ENCODE measurements around the gene KLF15. TPM values are rescaled to one million over a fixed set of nuclear protein-coding genes. Genes with fewer than 3 reads are reported as not detected.

KLF15 gene
- total and polyA plus RNA-seq, 9 of the 15 experiments (the other 6 are each of a cell fraction or from before 2014, with no cell fraction given): 0.08 to 4.8 (median 1.2) TPM

- H2AFZ ChIP-seq (ENCODE audit: low read depth, low read length): no peak overlapping the region
- WGBS (ENCODE audit: insufficient coverage, low coverage, missing lambda C conversion rate): under 1% methylated on average over 9 of the region's 12 CpGs
- H3K4me2 ChIP-seq (ENCODE audit: insufficient read depth, low read length): no peak overlapping the region
- intact Hi-C loops (cut with micrococcal nuclease): no loop called here
- H3K36me3 ChIP-seq (ENCODE audit: control insufficient read depth, insufficient read depth, low read length): no peaks in the 10 kb centered on the region
- in situ Hi-C loops (cut with MboI): no loop called here
- no peak overlapping the region for H3K4me3 ChIP-seq
- POLR2A ChIA-PET: no interaction called here
- no peak overlapping the region for H3K27ac ChIP-seq (ENCODE audit: extremely low read depth, low read depth, low read length)
- no TSS peak for BruUV-seq (replicated peaks)
- H3K9me1 ChIP-seq (ENCODE audit: control insufficient read depth, insufficient read depth, low read length): no peaks in the 10 kb centered on the region
- H3K4me1 ChIP-seq (replicated peaks in 1 of 2; ENCODE audit: control insufficient read depth in 2 of 2, insufficient read depth in 2 of 2, low read length in 2 of 2): no peaks in the 10 kb centered on the region
- H3K27me3 ChIP-seq (ENCODE audit: control insufficient read depth in 2 of 2, insufficient read depth in 2 of 2, low read length in 2 of 2): peaks cover 0 to 38% of the 10 kb centered on the region in 2 experiments; a peak in 4 of 5 replicates
- H3K79me2 ChIP-seq (ENCODE audit: control insufficient read depth, insufficient read depth, low read length): no peaks in the 10 kb centered on the region
- TF ChIP-seq SAFB (IDR thresholded peaks at IDR 0.05; ENCODE audit: borderline replicate concordance, low read depth, low read length): no peak
- no peaks in the 10 kb centered on the region for H3K9me3 ChIP-seq (replicated peaks; ENCODE audit: control insufficient read depth, insufficient read depth, low read depth, low read length)
- DNase-seq (ENCODE audit: extremely low read depth in 1 of 4, low spot score in 3 of 4) (no peak), FAIRE-seq (no peak), ATAC-seq (no peak)
- no peak overlapping the region for H3K9ac ChIP-seq (ENCODE audit: insufficient read depth in 1 of 2, low read depth in 2 of 2, low read length in 2 of 2)
- H4K20me1 ChIP-seq (replicated peaks; ENCODE audit: control insufficient read depth, insufficient read depth, low read length): no peaks in the 10 kb centered on the region
- CTCF ChIA-PET (ENCODE audit: low intra/inter-chr PET ratio): no interaction called here
Observed at GRCh38 chr3:126316031-126316461, 41.2 kb downstream of the KLF15 start.

GRCh38 chr3:126314790-126315658, 42.2 kb downstream of the KLF15 start:
- 3% methylated on average over 7 of the region's 11 CpGs for WGBS (ENCODE audit: insufficient coverage, low coverage, missing lambda C conversion rate)
- FAIRE-seq (no peak), DNase-seq (ENCODE audit: extremely low read depth in 1 of 4, low spot score in 3 of 4) (no peak), ATAC-seq (no peak)
- POLR2A ChIA-PET: no interaction called here
- in situ Hi-C loops (cut with MboI) (no loop called here), intact Hi-C loops (cut with micrococcal nuclease) (no loop called here)
- peaks cover 0 to 33% of the 10 kb centered on the region in 2 experiments; a peak in 4 of 5 replicates for H3K27me3 ChIP-seq (ENCODE audit: control insufficient read depth in 2 of 2, insufficient read depth in 2 of 2, low read length in 2 of 2)
- H3K9ac ChIP-seq (ENCODE audit: insufficient read depth in 1 of 2, low read depth in 2 of 2, low read length in 2 of 2): no peak overlapping the region
- no peak overlapping the region for H3K4me2 ChIP-seq (ENCODE audit: insufficient read depth, low read length)
- H3K9me3 ChIP-seq (replicated peaks; ENCODE audit: control insufficient read depth, insufficient read depth, low read depth, low read length): no peaks in the 10 kb centered on the region
- H3K4me1 ChIP-seq (replicated peaks in 1 of 2; ENCODE audit: control insufficient read depth in 2 of 2, insufficient read depth in 2 of 2, low read length in 2 of 2): no peaks in the 10 kb centered on the region
- H3K9me1 ChIP-seq (ENCODE audit: control insufficient read depth, insufficient read depth, low read length): no peaks in the 10 kb centered on the region
- H3K4me3 ChIP-seq: no peak overlapping the region
- CTCF ChIA-PET (ENCODE audit: low intra/inter-chr PET ratio): no interaction called here
- no peaks in the 10 kb centered on the region for H3K36me3 ChIP-seq (ENCODE audit: control insufficient read depth, insufficient read depth, low read length)
- BruUV-seq (replicated peaks): no TSS peak
- H4K20me1 ChIP-seq (replicated peaks; ENCODE audit: control insufficient read depth, insufficient read depth, low read length): no peaks in the 10 kb centered on the region
- H3K27ac ChIP-seq (ENCODE audit: extremely low read depth, low read depth, low read length): no peak overlapping the region
- no peak overlapping the region for H2AFZ ChIP-seq (ENCODE audit: low read depth, low read length)
- H3K79me2 ChIP-seq (ENCODE audit: control insufficient read depth, insufficient read depth, low read length): no peaks in the 10 kb centered on the region
- TF ChIP-seq ATF1 (CRISPR knock-in tag; IDR thresholded peaks at IDR 0.05): no peak
- TF ChIP-seq ATF1 (tag; IDR thresholded peaks at IDR 0.05): no peak
- TF ChIP-seq CEBPB (tag; IDR thresholded peaks at IDR 0.05): no peak
- TF ChIP-seq RAD21 (CRISPR knock-in tag; conservative IDR thresholded peaks at IDR 0.05 in 1 of 2, IDR thresholded peaks at IDR 0.05 in 1 of 2): no peak
